Kasumi-1 (cell line): ENCODE data around the gene LRPPRC.

Experiments used
- DNase-seq, 2 experiments: peaks; one replicate each; lab custom pipeline; 2025; lab: John Stamatoyannopoulos, UW

Gene LRPPRC

DNA sequence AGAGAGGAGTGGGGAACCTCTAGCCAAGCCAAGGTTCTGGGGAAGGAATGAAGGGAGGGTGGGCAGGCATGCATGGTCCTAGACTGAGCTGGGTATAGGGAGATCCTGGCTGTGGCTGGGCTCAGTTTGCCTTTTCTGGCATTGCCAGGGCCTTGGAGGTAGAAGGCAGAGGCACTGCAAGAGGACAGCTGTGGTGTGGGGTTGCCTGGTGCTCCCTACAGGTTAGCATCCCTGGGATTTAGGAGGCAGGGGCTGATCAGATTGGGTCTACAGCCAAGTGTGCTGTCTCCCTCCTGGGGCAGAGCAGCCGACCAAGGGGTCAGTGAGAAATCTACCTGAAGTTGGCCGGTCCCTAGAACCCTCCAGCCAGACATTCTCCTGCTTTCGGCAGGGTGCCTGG is 141.1 kb downstream of the LRPPRC start:
- no peak for DNase-seq

GRCh38 chr2:43853141-43854081 is 142.4 kb downstream of the LRPPRC start:
- DNase-seq, result no peak

DNA sequence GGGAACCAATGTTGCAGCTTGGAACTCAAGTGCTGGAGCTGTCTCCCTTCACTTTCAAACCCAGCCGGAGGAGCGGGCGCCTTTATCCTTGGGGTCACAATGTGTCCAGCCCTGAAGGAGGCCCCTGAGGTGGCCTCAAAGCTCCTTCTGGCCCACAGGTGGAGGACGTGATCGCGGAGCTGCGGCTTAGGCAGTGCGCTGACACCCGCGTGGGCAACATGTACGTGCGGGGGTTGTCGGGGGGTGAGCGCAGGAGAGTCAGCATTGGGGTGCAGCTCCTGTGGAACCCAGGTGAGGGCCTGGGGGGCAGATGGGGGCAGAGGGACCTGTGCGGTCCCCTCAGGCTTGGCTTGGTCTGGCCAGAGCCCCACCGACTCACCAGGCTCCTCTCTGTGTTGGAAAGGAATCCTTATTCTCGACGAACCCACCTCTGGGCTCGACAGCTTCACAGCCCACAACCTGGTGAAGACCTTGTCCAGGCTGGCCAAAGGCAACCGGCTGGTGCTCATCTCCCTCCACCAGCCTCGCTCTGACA is 143.5 kb downstream of the LRPPRC start:
- no peak for DNase-seq

GRCh38 chr2:43851011-43851980 is 144.5 kb downstream of the LRPPRC start:
- no peak for DNase-seq

- peak in 1 of 2 experiments; percentile 3 for DNase-seq
Observed at GRCh38 chr2:43848214-43848613, 147.6 kb downstream of the LRPPRC start.

GRCh38 chr2:43846140-43846793 is 149.5 kb downstream of the LRPPRC start:
- no peak for DNase-seq

- DNase-seq, result no peak
Observed at GRCh38 chr2:43845181-43845580, 150.6 kb downstream of the LRPPRC start.

DNA sequence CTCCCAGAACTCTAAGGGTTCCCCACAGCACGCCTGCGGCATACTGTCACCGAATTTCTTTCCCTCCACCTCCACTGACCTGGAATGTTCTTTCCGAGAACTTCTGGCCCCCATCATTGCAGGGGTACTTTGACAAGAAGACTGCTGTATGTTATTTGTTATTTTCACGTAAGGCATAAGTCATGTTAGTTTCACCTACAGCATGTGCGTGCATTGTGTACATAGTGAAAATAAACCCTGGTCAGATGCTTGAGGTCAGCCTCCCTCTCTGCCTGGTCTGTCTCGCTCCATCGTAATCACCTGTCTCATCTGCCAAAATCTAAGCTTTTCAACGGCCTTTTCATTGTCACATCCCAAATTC is 152.9 kb downstream of the LRPPRC start:
- DNase-seq, result no peak

DNA sequence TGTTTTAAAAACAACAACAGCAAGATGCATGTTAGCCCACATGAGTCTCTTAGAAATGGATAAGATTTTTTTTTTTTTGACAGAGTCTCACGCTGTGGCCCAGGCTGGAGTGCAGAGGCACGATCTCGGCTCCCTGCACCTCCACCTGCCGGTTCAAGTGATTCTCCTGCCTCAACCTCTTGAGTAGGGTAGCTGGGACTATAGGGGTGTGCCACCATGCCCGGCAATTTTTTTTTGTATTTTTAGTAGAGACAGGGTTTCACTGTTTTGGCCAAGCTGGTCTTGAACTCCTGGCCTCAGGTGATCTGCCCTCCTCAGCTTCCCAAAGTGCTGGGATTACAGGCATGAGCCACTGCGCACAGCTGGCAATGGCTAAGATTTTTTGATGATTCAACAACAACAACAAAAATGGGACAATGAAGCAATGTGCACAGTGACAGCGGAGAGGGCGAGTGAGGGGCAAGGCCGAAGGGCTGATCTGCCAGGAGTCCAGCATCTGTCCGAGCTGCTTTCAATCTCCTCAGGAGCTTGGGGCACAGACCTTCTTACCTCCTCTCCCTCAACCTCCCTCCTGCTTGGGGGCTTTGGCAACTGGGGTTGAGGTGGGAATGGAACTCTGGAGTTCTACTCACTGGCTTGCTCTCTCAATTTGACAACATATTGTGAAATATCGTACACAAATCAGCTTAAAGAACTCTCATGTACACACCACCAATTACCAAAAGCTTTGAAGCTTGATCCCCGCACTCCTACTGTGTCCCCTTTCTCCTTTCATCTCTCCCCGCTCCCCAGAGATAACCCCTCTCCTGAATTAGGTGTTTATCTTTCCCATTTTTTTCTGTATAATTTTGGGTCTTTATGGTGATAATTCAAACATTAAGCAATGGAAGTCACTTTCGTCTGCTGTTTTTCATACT is 153.6 kb downstream of the LRPPRC start:
- no peak for DNase-seq

- no peak for DNase-seq
Observed at GRCh38 chr2:43840965-43841364, 154.8 kb downstream of the LRPPRC start.

- no peak for DNase-seq
Observed at GRCh38 chr2:43839776-43840564, 155.8 kb downstream of the LRPPRC start.

- no peak for DNase-seq
Observed at GRCh38 chr2:43838560-43839267, 157.1 kb downstream of the LRPPRC start, which contains the start of the genes ABCG5 and ABCG8. ABCG5 (minus strand) TSS chr2:43838839; CDS start chr2:43838679, 160 bp downstream. ABCG8 (plus strand) TSS chr2:43838971; CDS start chr2:43839054, 83 bp downstream.

DNA sequence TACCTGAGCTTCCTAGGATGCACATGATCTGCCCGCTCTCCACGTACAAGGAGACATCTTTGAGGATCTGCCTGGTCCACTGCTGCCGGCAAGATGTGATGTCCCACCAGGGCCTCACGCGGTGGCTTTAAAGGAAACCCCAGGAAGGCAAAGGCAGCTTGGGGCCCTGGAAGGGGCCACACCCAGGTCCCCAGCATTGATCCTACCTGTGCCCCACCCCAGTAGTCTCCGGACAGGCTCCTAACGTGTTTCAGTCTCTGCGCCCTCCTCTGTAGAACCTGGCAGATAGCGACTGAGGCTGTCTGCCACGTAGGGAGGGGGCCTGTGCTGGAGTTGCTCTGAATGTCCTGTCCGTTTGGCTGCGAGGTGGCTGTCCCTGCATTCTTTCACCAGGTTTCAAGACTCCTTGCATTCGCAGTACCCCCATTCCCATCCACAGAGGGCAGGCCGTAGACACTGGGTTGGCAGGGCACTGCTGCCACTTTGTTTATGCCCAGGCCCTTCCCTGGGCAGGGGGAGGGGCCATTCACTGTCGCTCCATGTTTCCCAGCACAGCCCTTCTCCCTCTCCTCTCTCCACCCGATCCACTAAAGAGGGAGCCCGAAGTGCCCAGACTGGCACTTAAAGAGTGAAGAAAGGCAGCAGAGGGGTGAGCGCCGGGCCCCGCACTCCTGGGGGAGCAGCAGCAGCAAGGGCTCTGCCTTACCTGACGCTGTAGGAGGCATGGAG is 157.8 kb downstream of the LRPPRC start:
- no peak for DNase-seq

GRCh38 chr2:43837033-43837432 is 158.8 kb downstream of the LRPPRC start:
- DNase-seq, result no peak
